ENCODE measurements around the gene HAT1.
"Not testable (repeated sequence)": the region's sequence is repeated elsewhere in the genome, so short reads cannot be mapped to it uniquely, and the experiment has no call there.

The HAT1 gene

DNA sequence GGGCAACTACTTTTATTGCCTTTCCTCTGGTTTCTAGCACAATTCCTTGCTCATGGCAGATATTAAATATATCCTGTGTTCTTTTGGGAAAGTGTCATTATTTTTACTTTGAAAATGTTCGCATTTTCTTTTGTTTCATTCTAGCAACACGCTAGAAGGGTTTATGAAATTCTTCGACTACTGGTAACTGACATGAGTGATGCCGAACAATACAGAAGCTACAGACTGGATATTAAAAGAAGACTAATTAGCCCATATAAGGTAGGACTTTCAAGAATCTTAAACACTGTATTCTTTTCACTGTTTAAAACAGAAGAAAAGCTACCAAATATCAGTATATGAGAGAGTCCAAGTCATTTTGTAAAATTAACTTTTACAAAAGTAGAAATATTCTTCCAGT is 56.8 kb downstream of the HAT1 start:
- DNase-seq (ENCODE audit: low read depth) = no peak

DNA sequence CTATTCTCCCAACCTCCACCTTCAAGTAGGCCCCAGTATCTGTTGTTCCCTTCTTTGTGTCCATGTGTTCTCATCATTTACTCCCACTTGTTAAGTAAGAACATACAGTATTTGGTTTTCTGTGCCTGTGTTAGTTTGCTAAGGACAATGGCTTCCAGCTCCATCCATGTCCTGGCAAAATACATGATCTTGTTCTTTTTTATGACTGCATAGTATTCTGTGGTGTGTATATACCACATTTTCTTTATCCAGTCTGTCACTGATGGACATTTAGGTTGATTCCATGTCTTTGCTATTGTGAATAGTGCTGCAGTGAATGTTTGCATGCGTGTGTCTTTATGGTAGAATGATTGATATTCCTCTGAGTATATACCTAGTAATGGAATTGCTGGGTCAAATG is 61.7 kb downstream of the HAT1 start:
- not testable (repeated sequence) for DNase-seq (ENCODE audit: low read depth)

DNA sequence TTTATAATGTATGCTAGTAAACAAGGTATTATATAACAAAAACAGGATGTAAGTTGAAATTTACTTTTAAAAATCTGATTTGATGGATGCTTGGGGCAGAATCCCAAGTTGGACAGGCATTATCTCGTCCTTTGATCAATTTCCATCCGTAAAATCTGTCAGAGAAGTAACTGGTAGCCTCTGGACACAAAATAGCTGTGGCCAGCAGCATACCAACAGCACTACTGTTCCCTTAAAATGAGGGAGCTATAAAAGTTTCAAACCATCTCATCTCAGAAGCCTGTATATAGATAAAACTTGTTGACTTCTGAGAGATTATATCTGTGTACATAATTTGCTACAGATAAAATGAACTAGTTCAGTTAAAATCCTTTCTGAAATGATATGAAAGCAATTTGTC is 62.8 kb downstream of the HAT1 start:
- no peak for DNase-seq (ENCODE audit: low read depth)

GRCh38 chr2:171986778-171987177 is 64.5 kb downstream of the HAT1 start:
- DNase-seq (ENCODE audit: low read depth) = no peak

DNA sequence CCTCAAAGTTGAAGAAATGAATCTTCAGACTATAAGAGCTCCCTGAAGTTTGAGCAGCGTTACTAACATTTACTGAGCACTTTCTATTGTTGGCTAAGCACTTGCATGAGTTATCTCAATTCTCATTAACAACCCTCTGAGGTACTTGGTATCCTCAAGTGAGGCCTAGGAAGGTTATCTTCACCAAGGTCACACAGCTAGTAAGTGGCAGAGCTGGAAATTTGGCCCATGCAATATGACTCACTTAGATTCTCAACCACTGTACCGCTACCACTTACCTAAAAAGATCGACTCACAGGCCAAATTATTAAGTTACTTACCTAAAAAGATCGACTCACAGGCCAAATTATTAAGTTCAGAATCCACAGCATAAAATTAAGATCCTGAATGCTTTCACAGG is 68.8 kb downstream of the HAT1 start:
- no peak for DNase-seq (ENCODE audit: low read depth)

- no peak for DNase-seq (ENCODE audit: low read depth)
Observed at GRCh38 chr2:171995586-171995985, 73.3 kb downstream of the HAT1 start.

DNA sequence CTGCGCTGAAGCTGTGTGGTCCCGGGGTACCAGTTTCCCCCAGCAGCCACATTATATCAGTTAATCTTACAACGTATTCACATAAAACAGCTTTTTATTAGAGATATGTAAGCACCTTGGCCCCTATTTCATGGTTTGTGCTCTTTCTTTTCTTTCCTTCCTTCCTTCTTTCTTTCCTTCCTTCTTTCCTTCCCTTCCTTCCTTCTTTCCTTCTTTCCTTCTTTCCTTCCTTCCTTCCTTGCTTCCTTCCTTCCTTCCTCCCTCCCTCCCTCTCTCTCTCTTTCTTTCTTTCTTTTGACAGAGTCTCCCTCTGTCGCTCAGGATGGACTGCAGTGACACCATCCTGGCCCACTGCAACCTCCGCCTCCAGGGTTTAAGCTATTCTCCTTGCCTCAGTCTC is 73.8 kb downstream of the HAT1 start:
- no peak for DNase-seq (ENCODE audit: low read depth)

DNA sequence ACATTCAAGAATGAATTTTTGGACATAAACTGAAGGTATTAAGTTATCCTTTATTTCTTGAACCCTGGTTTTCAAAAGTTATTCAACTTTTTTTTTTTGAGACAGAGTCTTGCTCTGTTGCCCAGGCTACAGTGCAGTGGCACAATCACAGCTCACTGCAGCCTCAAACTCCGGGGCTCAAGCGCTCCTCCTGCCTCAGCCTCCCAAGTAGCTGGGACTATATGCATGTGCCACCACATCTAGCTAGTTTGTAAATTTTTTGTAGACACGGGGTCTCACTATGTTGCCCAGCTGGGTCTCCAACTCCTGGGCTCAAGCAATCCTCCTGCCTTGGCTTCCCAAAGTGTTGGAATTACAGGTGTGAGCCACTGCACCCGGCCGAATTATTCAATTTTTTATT is 74.8 kb downstream of the HAT1 start:
- DNase-seq (ENCODE audit: low read depth) = not testable (repeated sequence)

DNA sequence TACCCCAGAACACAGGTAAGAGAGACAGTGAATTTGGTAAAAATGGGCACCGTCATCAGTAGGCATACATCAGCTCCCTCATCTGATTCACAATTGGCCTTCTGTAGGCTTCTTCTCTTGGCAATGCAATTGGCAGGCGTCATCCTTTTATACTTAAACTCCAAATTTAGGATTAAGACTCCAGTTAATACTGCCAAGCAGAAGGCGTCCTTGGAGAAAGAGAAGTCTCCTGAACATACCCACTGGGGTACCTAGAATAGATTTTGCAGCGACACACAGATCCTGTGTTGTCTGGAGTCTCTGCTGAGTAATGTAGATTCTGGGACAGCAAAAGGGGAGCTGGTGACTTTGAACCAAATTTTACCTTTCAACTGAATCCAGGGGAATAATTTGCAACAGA is 76.9 kb downstream of the HAT1 start:
- DNase-seq (ENCODE audit: low read depth) = no peak

DNA sequence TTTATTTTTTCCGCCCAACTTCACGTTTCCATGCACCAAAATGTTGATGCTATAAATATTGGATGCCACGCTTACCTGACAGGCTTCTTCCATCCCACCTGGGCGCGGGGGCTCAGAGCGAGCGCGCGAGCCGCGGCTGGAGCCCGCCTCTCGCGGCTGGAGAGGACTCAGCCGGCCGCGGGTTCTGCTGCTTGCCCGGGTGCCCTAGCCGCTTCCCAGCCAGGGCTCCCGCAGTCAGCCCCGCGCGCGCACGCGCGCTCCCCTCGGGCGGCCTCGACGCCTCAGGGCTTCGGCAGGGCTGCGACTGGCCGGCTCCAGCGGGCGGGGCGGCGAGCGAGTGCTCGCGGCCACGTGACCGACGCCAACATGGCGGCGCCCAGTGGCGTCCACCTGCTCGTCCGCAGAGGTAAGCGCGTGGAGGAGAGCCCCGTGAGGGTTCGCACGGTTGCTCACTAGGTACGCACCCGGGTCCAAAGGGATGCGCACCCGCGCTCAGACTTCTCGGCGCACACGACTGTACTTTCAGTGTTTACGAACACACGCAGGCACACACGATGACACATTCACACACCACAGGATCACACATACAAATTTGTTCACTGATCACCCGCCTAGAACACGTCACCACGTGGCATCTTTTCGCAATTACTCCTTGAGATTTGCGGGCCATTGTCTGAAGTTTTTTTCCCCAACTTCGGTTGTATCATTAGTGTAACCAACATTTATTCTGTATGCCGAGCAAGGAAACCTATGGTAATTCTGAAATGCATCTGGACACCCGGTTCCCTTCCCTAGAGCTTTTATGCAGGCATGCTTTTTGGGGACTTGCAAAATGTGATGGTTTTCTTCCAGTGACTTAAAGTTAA is 77.6 kb downstream of the HAT1 start, which contains the start of gene METAP1D:
Gene METAP1D (plus strand): TSS at position 350 of the 866 bp plus-strand sequence. CDS start 17 bp downstream, at position 367.
- peak; percentile 79 for DNase-seq (ENCODE audit: low read depth)

DNA sequence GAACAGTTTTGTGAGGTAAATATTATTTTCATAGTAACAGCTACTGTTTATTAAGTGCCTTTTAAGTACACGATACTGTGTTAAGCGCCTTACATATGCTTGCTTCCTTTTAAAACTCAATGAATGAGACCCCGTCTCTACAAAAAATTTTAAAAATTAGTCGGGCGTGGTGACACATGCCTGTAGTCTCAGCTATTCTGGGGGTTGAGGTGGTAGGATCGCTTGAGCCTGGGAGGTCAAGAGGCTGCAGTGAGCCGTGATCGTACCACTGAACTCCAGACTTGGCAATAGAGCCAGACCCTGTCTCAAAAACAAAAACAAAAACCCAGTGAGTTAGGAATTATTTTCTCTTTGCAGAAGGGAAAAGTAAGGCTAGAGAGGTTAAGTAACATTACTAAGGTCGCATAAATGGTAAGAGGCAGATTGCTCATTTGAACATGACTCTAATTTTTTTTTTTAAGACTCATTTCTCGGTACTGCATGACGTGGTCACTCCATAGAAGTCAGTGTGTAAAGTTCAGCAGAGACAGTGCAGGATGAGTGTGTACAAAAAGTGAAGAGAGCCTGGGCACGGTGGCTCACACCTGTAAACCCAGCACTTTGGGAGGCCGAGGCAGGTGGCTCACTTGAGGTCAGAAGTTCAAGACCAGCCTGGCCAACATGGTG is 78.6 kb downstream of the HAT1 start:
- no peak for DNase-seq (ENCODE audit: low read depth)

- no peak for DNase-seq (ENCODE audit: low read depth)
Observed at GRCh38 chr2:172007372-172007771, 85.1 kb downstream of the HAT1 start.

DNA sequence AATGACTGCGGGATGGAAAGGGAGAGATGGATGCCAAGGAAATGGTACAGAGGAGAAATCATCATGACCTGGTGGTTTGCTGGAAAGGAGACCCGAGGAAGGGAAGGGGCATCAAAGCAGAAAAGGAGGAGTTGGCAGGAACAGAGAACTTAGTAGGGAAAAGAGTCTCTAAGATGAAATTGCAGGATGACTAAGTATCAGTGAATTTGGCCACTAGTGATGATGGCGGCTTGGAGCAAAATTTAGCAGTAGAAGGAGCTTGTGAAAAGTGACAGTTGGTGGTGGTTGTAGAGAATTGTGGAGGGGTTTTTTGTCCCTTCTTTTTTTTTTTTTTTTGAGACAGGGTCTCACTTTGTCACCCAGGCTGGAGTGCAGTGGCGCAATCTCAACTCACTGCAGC is 87.6 kb downstream of the HAT1 start:
- DNase-seq (ENCODE audit: low read depth) = no peak

DNA sequence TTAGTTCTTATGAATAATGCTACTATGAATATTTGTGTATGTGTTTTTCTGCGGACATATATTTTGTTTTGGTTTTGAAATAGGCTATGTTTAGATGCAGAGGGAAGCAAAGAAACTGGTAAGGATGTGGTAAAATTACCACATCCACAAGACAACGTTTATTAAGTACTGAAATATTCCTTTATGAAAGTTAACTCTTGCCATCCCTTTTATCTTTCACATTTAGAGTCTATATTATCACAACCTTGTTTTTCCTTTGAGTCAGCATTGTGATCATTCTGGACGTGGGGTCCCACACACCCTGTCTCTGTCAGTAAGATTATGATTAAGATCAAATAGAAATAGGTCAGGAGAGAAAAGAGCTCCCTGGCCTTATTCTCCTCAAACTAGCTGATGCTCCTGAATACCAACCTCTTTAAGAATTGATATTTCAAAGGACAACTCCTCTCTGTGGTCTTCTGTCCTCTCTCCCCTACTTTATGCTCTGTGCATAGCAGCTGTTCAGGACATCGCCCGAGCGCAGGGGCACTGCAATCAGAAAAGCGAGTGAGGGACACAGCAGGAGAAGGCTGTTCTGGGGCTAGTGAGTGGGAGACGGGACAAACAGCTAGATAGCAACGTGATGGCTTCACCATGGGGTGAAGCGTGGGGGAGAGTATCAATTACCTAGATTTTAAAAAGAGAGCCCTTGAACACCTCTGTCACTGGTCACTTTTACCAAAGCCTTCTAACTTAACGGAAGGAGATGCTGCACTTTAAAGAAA is 89.7 kb downstream of the HAT1 start:
- no peak for DNase-seq (ENCODE audit: low read depth)

DNA sequence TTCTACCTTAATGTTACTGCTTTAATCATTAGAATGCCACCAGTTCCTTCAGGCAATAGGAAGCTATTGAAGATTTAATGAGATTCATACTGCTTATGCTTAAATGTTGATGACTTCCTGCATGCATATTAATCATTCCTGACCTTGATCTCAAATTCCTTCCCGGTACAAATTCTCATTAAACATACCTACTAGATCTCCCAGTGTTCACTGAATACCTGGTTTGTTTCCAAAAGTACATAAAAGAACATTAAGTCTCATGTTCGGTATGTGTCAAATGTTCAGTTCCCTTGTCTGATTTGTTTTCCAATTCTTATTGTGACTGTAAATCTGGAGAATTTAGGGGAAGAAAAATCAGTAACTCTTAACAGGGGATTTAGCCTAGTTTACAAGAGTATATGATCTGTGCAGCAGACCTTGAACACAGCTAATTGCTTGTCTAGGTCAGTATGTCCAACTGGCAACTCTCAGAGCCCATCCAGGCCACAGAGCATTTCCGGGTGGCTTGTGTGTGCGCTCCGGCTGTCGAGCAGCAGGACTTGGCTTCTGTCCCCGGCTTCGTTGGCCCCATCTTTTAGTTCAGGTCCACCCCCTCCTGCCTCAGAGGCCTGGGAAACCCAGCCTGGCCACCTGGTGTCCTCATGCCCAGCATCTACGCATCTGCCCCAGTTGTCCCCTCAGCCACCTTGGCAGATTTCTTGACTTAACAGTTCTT is 90.6 kb downstream of the HAT1 start:
- DNase-seq (ENCODE audit: low read depth) = no peak

- no peak for DNase-seq (ENCODE audit: low read depth)
Observed at GRCh38 chr2:172013396-172013795, 91.1 kb downstream of the HAT1 start.

- DNase-seq (ENCODE audit: low read depth) = no peak
Observed at GRCh38 chr2:172021074-172021931, 99.0 kb downstream of the HAT1 start.

- no peak for DNase-seq (ENCODE audit: low read depth)
Observed at GRCh38 chr2:172021955-172022354, 99.7 kb downstream of the HAT1 start.

GRCh38 chr2:172031536-172031935 is 109.3 kb downstream of the HAT1 start:
- no peak for DNase-seq (ENCODE audit: low read depth)

All from activated T-helper 1 cell treated with Interleukin-2 at 50 U/mL for 16 hours (primary cell).